ENCODE results near the gene SFN. TPM values are rescaled to one million over a fixed set of nuclear protein-coding genes. Genes with fewer than 3 reads are reported as not detected.

SFN gene
- total and polyA plus RNA-seq, 2 donors (not counting 3 experiments of a cell fraction or from before 2014, with no cell fraction given), result 0.08 to 0.33 TPM

- no peak overlapping the region for H3K9ac ChIP-seq (replicated peaks; ENCODE audit: extremely low read depth, insufficient read depth, low read length)
- dilution Hi-C loops (cut with MboI; ENCODE audit: extremely low pct_ligation_motif_present, low sequenced_read_pairs) (no loop called here), intact Hi-C loops (cut with micrococcal nuclease) (no loop called here)
- ChIA-PET CTCF (interaction anchor here (2.1 kb wide), 1 partner anchor 10 kb away, joined by 8 read pairs; no protein-coding TSS in a partner anchor), POLR2A (interaction anchor here (0.6 kb wide), 1 partner anchor 1490 kb away, joined by 13 read pairs; no protein-coding TSS in a partner anchor)
- TF ChIP-seq CTCF (IDR thresholded peaks at IDR 0.05; ENCODE audit: extremely low read depth in 1 of 2, insufficient read depth in 1 of 2, low read depth in 1 of 2, low read length in 2 of 2), result no peak
- TF ChIP-seq JUN (IDR thresholded peaks at IDR 0.05; ENCODE audit: borderline replicate concordance, insufficient read depth, insufficient read length, low read depth), result no peak
- no peak for TF ChIP-seq EZH2 (IDR thresholded peaks at IDR 0.05; ENCODE audit: borderline replicate concordance, low read depth, low read length, severe bottlenecking)
- TF ChIP-seq MAX (IDR thresholded peaks at IDR 0.05; ENCODE audit: insufficient read depth, insufficient read length), result no peak
- TF ChIP-seq GATA2 (IDR thresholded peaks at IDR 0.05; ENCODE audit: insufficient read depth, insufficient read length, low read depth, low read length), result no peak
- TF ChIP-seq POLR2AphosphoS5 (IDR thresholded peaks at IDR 0.05; ENCODE audit: insufficient read depth, low read depth, low read length), result no peak
- no peak for TF ChIP-seq MYC (IDR thresholded peaks at IDR 0.05; ENCODE audit: low read depth, low read length)
- TF ChIP-seq FOS (IDR thresholded peaks at IDR 0.05; ENCODE audit: borderline replicate concordance, insufficient read depth, low read length), result no peak
- no peak for TF ChIP-seq POLR2A (IDR thresholded peaks at IDR 0.05; ENCODE audit: low read depth, low read length)
- no peaks in the 10 kb centered on the region for H3K9me1 ChIP-seq (replicated peaks; ENCODE audit: control insufficient read depth, extremely low read depth, insufficient read depth, low read length)
- H3K9me3 ChIP-seq (replicated peaks; ENCODE audit: control insufficient read depth, insufficient read depth, low read length), result no peaks in the 10 kb centered on the region
- H3K4me2 ChIP-seq (ENCODE audit: insufficient read depth, low read length), result no peak overlapping the region
- peaks cover 9 to 11% of the 10 kb centered on the region in 2 experiments for H3K36me3 ChIP-seq (ENCODE audit: control insufficient read depth in 2 of 2, extremely low read depth in 1 of 2, insufficient read depth in 2 of 2, low read length in 2 of 2)
- BruUV-seq (replicated peaks), result no TSS peak
- H2AFZ ChIP-seq (ENCODE audit: low read depth, low read length), result no peak overlapping the region
- H4K20me1 ChIP-seq (replicated peaks; ENCODE audit: control insufficient read depth, extremely low read depth, insufficient read depth, low read length), result no peaks in the 10 kb centered on the region
- H3K27me3 ChIP-seq (ENCODE audit: control insufficient read depth in 2 of 2, insufficient read depth in 2 of 2, low read length in 2 of 2), result no peaks in the 10 kb centered on the region
- no peaks in the 10 kb centered on the region for H3K79me2 ChIP-seq (ENCODE audit: control insufficient read depth, insufficient read depth, low read length)
- FAIRE-seq (no peak), DNase-seq (ENCODE audit: low read depth, low spot score) (no peak)
- H3K27ac ChIP-seq (ENCODE audit: insufficient read depth, low read depth, low read length), result no peak overlapping the region
- H3K4me1 ChIP-seq (ENCODE audit: control insufficient read depth, extremely low read depth, insufficient read depth, low read length), result no peaks in the 10 kb centered on the region
- no peak overlapping the region for H3K4me3 ChIP-seq (replicated peaks in 1 of 3; ENCODE audit: insufficient read depth in 1 of 3, low read depth in 1 of 3, low read length in 3 of 3)
Measured at GRCh38 chr1:26839779-26840178, 23.2 kb upstream of the SFN start.
